GM18868 (cell line): Measurements from ENCODE around the gene PTPN1.
"Not testable (repeated sequence)": the region's sequence is repeated elsewhere in the genome, so short reads cannot be mapped to it uniquely, and the experiment has no call there.

Experiments used
- ATAC-seq: cut with Tn5 transposase; IDR thresholded peaks from one replicate; pipeline ENCODE4 v1.9.1; 2021; ENCODE audit warnings: mild to moderate bottlenecking, moderate library complexity; ENCODE audit not compliant: unreplicated experiment

Gene PTPN1

DNA sequence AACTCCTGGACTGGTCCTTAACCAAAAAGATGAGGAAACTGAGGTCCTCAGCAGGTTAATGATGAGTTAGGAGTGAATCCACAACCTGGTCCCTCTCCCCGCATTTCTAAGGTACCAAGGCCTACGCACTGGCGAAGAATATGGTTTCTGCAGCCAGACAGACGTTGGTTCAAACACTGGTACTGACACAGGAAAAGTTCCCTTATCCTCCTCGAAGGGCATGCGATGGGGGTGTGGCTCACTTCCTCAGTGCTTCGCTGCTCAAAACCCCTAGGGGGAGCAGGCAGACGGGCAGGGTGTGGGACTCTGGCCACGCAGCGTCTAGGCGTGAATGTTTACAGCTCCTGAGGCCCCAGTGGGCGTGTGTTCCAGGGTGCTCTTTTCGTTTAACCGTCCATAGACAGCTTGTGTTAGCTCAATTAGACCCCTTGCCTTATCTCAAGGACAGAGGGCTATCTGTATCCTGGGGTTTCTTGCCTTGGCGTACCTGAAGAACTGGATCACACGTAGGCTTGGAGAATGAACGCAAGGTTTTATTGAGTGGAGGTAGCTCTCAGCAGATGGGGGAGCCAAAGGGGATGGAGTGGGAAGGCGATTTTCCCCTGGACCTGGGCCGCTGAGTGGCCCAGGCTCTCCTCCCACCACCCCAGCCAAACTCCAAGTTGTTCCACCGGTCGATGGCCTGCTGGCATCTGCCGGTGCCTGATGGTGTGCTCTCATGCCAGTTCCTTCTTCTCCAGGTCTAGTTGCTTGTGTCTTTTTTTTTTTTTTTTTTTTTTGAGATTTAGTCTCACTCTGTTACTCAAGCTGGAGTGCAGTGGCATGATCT lies 31.8 kb upstream of the PTPN1 start:
- ATAC-seq = no peak

- no peak for ATAC-seq
Observed at GRCh38 chr20:50481741-50482140, 28.4 kb upstream of the PTPN1 start.

DNA sequence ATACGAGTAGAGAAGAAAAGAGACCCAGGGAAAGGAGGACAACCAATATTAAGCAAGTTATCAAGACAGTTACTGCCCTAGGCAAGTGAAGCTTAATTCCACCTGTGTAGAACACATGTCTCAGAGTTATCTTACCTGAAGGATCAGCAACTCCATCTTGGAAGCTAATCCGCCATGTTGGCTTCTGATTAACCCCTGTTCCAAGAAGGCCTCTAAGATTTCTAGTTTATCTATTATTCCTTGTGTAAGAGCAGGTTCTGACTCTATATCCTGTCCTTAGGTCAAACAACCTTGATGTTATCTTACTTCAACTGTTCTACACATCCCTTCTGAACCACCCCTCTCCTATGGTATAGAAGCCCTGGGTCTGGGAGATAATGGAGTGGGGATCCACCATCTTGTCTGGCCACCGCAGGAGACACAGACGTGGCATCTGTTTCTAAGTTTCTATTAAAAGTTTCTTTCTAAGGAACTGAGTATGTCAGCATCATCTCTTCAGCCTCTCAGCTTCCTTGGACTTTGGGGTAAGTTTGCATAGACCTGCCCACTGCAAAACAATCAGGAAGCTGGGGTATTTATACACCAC lies 27.7 kb upstream of the PTPN1 start:
- ATAC-seq = no peak

DNA sequence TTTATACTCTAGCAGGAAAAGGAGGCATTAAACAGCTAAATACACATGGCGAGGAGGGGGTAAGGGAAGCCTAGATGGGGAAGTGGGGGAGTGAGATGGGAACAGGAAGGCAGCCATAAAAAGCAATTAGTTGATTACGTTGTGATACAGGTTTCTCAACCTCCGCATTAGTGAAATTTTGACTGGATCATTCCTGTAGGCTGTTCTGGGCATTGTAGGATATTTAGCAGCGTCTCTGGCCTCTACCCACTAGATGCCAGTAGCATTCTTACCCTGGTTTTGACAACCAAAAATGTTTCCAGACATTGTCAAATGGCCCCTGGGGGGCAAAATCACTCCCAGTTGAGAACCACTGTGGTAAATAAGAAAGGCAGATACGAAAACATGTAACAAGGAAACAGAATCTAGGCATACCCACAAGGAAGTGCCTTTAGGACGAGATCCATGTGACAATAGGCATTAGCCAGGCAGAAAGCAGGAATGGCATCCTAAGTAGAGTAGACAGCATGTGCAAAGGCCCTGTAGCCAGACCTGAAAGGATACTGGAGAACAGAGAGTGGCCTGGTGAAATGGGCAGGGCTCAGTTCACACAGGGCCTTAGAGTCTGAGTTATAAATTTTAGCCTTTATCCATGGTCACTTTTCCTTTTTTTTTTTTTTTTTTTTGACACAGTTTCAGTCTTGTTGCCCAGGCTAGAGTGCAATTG lies 25.8 kb upstream of the PTPN1 start:
- no peak for ATAC-seq

- ATAC-seq = no peak
Observed at GRCh38 chr20:50487397-50487796, 22.8 kb upstream of the PTPN1 start.

DNA sequence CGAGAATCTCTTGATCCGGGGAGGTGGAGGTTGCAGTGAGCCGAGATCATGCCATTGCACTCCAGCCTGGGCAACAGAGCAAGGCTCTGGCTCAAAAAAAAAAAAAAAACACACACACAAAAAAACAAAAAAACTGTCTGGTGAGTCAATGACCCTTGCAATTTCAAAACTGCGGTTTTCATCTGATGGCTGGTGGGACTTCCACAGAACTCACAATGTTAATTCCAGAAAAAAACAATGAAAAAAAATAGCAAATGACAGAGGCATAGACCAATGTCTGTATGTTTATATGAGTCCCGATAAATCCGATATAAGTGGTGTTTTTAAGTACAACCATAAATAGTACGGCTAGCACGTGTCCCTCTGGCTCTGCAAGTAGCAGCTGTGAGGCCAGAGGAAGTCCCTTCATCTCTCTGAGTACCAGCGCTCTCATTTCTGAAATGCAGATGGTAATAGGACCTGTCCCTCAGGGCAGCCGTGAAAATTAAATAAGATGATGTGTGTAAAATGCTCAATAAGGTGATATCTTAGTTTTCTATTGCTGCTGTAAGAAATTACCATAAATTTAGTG lies 21.9 kb upstream of the PTPN1 start:
- no peak for ATAC-seq

DNA sequence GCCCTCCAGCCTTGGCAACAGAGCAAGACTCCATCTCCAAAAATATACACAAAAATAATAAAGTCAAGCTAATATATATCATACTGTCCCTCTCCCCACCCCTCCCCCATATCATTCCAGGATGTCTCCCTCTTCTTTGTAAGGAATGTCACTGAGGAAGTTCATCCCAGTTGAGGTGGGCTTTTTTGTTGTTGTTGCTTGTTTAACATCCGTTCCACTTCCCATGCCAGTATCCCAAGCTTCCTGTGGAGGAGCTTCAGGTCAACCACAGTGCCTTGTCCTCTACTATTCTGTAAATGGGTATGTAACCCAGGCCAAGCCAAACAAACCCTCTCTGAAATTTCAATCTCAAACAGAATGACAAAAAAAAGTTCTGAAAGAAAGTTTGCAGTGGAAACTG lies 19.0 kb upstream of the PTPN1 start:
- ATAC-seq = no peak

DNA sequence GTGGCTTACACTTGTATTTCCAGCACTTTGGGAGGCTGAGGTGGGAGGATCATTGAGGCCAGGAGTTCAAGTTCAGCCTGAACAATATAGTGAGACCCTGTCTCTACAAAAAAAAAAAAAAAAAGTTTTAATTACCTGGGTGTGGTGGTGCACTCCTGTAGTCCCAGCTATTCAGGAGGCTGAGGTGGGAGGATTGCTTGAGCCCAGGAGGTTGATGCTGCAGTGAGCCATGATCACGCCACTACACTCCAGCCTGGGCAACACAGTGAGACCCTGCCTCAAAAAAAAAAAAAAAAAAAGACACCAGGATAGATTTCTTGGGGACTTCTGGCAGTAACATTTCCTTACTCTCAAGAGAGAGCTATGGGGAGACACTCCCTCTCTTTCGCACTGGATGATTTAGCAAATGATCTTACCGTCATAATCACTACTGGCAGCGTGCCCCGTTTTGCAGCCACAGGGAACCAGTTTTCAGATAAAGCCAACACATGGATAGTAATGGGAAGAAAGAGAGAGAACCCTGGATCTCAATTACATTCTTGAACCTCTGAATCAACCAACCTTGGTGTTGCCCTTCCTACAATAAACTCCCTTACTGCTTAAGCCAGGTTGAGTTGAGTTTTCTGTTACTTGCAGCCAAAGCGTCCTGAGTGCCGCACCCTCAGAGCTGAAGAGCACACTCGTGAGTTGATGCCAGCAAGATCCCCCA lies 18.1 kb upstream of the PTPN1 start:
- no peak for ATAC-seq

DNA sequence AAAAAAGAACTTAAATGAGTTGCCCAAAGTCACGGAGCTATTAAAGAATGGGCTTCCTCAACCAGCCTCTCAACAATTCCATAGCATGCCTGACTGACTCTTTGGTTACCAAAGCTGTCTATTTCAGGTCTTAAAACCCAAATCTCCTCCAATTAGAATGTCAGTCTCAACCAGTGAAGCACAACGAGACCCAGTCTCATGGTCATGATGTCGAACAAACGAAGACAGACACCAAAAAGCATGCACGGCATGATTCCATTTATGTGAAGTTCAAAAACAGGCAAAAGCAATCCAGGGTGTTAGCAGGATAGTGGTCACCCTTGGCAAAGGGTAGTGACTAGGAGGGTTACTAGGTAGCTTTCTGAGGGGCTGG lies 16.3 kb upstream of the PTPN1 start:
- ATAC-seq = no peak

GRCh38 chr20:50494428-50494827 lies 15.8 kb upstream of the PTPN1 start:
- no peak for ATAC-seq

DNA sequence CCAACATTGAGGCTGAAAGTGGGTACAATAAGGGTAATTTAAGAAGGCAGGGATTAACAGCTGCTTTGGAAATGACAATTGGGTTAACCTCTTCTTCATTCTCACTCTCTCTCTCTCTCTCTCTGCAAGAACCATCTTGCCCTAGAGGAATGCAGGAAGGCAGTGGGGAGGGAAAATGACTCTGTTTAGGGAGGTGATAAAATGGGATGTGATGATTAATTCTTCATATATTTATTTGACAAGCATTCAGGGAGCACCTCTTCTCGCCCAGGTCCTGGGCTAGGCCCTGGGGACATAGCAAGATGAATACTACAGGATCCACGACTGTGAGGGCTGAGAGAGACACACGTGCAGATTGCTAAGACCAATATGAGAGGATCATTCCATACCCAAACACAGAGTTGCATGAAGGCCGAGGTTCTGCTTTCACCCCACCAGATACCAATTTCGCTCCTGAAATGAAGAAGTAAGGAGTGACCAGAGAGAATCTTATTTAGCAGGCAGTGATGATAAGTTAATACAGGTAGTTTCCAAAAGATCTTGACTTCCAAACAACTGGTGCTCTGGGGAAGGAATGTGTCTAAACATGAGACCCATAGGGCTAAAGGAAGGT lies 13.3 kb upstream of the PTPN1 start:
- ATAC-seq = no peak

GRCh38 chr20:50498071-50498776 lies 12.0 kb upstream of the PTPN1 start:
- no peak for ATAC-seq

DNA sequence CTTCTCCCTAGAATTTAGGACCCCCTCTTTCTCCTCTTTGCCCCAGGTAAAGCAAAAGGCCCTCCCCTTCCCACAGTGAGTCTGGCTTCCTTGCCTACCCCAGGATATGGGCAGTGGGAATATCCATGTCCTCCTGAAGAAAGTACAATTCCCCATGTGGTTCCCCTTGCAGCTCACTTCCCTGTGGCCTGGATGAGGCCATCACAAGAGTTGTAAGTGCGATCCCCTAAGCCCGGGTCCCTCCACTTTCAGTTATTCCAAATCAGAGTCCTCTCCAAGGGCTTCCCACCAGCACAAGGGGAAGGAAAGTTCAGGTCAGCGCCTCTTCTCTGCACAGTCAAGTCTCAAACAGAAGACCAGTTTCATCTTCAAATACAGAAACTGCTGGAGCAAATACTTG lies 10.2 kb upstream of the PTPN1 start:
- ATAC-seq = no peak

DNA sequence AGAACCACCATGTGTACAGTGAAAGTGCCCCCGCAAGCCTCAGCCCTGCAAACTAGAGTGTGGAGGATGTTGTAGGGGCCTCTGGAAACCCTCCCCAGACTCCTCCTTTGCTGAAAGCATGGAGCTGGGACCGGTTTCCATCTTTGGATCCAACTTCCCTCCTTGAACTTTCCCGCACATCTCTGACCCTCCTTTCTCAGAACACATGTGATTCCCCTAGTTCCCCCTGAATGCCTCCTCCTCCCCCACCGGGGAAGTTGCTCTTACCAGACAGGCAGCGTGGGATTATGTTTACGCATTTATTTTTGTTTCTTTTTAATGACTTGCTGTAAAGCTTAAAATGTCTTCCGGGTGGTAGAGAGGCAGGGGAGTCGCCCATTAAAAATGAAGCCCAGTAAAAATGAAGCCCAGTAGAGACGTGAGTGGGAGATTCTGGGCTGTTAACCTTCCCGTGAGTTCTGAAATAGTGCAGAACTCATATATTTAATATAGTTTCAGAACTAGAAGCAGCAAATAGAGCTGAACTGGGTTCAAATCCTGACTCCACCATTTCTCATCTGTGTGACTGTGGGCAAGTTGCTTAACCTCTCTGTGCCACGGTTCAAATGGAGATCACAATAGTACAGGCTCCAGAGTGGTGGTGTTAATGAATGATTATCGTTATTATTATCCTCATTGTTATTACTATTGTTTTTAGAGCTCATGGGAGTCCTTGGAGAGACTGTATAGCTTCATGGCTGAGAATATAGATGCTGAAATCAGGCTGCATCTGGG lies 8.0 kb upstream of the PTPN1 start:
- ATAC-seq = no peak

- no peak for ATAC-seq
Observed at GRCh38 chr20:50504231-50504823, 5.9 kb upstream of the PTPN1 start.

DNA sequence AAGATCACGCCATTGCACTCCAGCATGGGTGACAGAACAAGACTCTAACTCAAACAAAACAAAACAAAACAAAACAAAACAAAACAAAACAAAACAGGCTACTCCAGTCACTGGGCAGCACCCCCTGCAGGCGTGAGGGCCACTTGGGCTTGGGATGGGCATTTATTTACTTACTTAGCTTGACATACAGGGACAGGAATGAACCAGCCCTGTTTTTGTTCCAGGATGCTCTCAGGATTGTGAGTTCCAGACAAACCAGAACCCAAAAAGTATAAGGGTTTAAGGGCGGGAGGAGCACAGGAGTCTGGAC lies 4.0 kb upstream of the PTPN1 start:
- ATAC-seq = no peak

DNA sequence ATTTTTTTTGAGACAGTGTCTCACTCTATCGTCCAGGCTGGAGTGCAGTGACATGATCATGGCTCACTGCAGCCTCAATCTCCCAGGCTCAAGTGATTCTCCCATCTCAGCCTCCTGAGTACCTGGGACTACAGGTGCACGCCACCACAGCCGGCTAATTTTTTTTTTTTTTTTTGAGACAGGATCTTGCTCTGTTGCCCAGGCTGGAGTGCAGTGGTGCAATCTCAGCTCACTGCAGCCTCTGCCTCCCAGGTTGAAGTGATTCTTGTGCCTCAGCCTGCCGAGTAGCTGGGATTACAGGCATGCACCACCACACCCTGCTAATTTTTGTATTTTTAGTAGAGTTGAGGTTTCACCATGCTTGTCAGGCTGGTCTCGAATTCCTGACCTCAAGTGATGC lies 2.4 kb upstream of the PTPN1 start:
- ATAC-seq = not testable (repeated sequence)

DNA sequence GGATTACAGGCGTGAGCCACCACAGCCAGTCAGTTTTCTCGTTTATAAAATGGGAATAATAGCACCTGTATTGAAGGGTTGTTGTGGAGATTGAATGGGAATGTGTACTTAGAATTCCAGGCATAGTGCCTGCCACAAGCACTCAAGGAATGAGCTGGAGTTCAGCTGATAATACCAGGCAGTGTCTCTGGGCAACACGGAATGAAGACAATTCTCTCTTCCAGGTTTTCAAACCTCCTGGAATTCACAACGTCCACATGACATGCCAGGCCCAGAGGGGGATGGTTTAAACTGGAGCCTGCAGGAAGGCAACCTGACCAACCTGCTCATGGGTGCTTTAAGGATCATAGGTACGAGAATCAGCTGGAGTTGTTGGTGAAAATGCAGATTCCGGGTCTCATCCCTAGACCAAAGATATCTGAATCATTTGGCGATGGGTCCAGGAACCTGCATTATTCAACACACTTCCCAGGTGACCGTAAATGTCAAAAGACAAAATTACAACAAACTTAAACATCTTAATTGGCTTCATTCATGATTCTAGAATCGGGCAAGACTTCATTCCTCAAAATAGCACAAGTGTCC lies 1.9 kb upstream of the PTPN1 start:
- no peak for ATAC-seq
